NB4 (cell line): Measurements from ENCODE around the gene TRIM29.

Experiments
- CTCF ChIP-seq: IDR thresholded peaks from one replicate; pipeline ENCODE4 v1.5.1; 2012; ENCODE audit warnings: low read depth, low read length
- POLR2A ChIP-seq: IDR thresholded peaks from 2 replicates; pipeline ENCODE4 v1.6.1; 2011; ENCODE audit warnings: mild to moderate bottlenecking; ENCODE audit not compliant: insufficient read length; ENCODE audit errors: extremely low read depth

- TF ChIP-seq CTCF (no peak), POLR2A (no peak)
These were observed 19.9 kb downstream of the TRIM29 start for GRCh38 chr11:120117991-120118390.
